Endothelial cell of umbilical vein (primary cell): Measurements from ENCODE around the gene OLAH. TPM values are rescaled to one million over a fixed set of nuclear protein-coding genes. Genes with fewer than 3 reads are reported as not detected.

ENCODE experiments used
- BruUV-seq: library from RNA; stranded (reverse); fragments of 400-500 nt; replicated peaks from 2 replicates; lab custom pipeline; 2021; lab: Mats Ljungman, UMichigan
- CTCF ChIA-PET: fragments of 300-600, 350-600 bp; sonication (Branson Sonifier 250); formaldehyde crosslinking; loops from one replicate; lab custom pipeline; 2021; ENCODE audit warnings: antibody characterized with exemption, inconsistent platforms; lab: Charles Lee
- POLR2A ChIA-PET: fragments of 300-600, 350-600 bp; sonication (Branson Sonifier 250); formaldehyde crosslinking; loops from one replicate; lab custom pipeline; 2021; ENCODE audit warnings: antibody characterized with exemption, inconsistent platforms; lab: Charles Lee
- DNase-seq: peaks from one replicate; pipeline ENCODE4 v3.0.0-alpha.2; 2011; ENCODE audit warnings: low read depth, low spot score
- FAIRE-seq: peaks from 2 replicates; lab custom pipeline; 2011; peaks lifted over from hg19 to GRCh38; lab: Jason Lieb, UNC
- H2AFZ ChIP-seq: 2 replicates; pipeline ENCODE4 v1.6.0; 2012; ENCODE audit warnings: low read depth, low read length, control low read depth, inconsistent platforms
- H3K27ac ChIP-seq: 2 replicates; pipeline ENCODE4 v1.5.1; 2011; ENCODE audit warnings: low read depth, mild to moderate bottlenecking, control low read depth, low read length, moderate library complexity; ENCODE audit not compliant: insufficient read depth
- H3K27me3 ChIP-seq, 2 experiments: 2 replicates each; pipeline versions ENCODE4 v1.6.0 to v1.6.1; 2011; ENCODE audit warnings: low read length in 2 of 2, mixed read lengths in 1 of 2; ENCODE audit not compliant: control insufficient read depth in 2 of 2, insufficient read depth in 2 of 2
- H3K36me3 ChIP-seq, 2 experiments: 2 replicates in 1 of 2; 3 replicates in 1 of 2; pipeline ENCODE4 v1.5.1; 2011; ENCODE audit warnings: low read length in 2 of 2, mild to moderate bottlenecking in 1 of 2, moderate library complexity in 1 of 2; ENCODE audit not compliant: control insufficient read depth in 2 of 2, insufficient read depth in 2 of 2; ENCODE audit errors: extremely low read depth in 1 of 2
- H3K4me1 ChIP-seq: 3 replicates; pipeline ENCODE4 v1.5.1; 2011; ENCODE audit warnings: mild to moderate bottlenecking, low read length; ENCODE audit not compliant: control insufficient read depth, insufficient read depth; ENCODE audit errors: extremely low read depth
- H3K4me2 ChIP-seq: 2 replicates; pipeline ENCODE4 v1.6.1; 2011; ENCODE audit warnings: low read length, control low read depth, mixed read lengths; ENCODE audit not compliant: insufficient read depth
- H3K4me3 ChIP-seq, 3 experiments: fragments of 200-600 bp in 1 of 3; sonication (generic), shearing (Covaris generic) in 1 of 3; replicated peaks in 1 of 3; 2 replicates each; pipeline ENCODE4 v1.5.1; 2011 to 2016; ENCODE audit warnings: control low read depth in 3 of 3, low read length in 3 of 3, mild to moderate bottlenecking in 2 of 3, inconsistent platforms in 1 of 3, low read depth in 1 of 3, moderate library complexity in 1 of 3; ENCODE audit not compliant: insufficient read depth in 1 of 3
- H3K79me2 ChIP-seq: 2 replicates; pipeline ENCODE4 v1.6.0; 2012; ENCODE audit warnings: low read length, inconsistent platforms; ENCODE audit not compliant: control insufficient read depth, insufficient read depth
- H3K9ac ChIP-seq: replicated peaks from 2 replicates; pipeline ENCODE3; 2011; ENCODE audit warnings: low read length, control low read depth; ENCODE audit not compliant: insufficient read depth; ENCODE audit errors: extremely low read depth
- H3K9me1 ChIP-seq: replicated peaks from 3 replicates; pipeline ENCODE4 v1.6.0; 2011; ENCODE audit warnings: mild to moderate bottlenecking, low read length; ENCODE audit not compliant: control insufficient read depth, insufficient read depth; ENCODE audit errors: extremely low read depth
- H3K9me3 ChIP-seq: replicated peaks from 2 replicates; pipeline ENCODE4 v1.5.1; 2012; ENCODE audit warnings: low read length, inconsistent platforms; ENCODE audit not compliant: control insufficient read depth, insufficient read depth
- H4K20me1 ChIP-seq: replicated peaks from 2 replicates; pipeline ENCODE3; 2011; ENCODE audit warnings: mild to moderate bottlenecking, low read length; ENCODE audit not compliant: control insufficient read depth, insufficient read depth; ENCODE audit errors: extremely low read depth
- CTCF ChIP-seq, 2 donors: IDR thresholded peaks; 1 replicate in 1 of 2; 2 replicates in 1 of 2; pipeline ENCODE4 v1.5.1; 2011; ENCODE audit warnings: low read length in 2 of 2, mild to moderate bottlenecking in 2 of 2, moderate library complexity in 2 of 2, control low read depth in 1 of 2, inconsistent platforms in 1 of 2, low read depth in 1 of 2; ENCODE audit not compliant: insufficient read depth in 1 of 2; ENCODE audit errors: extremely low read depth in 1 of 2
- EZH2 ChIP-seq: IDR thresholded peaks from 2 replicates; pipeline ENCODE4 v1.6.1; 2012; ENCODE audit warnings: borderline replicate concordance, low read depth, mild to moderate bottlenecking, moderate library complexity, low read length, inconsistent platforms; ENCODE audit not compliant: severe bottlenecking
- FOS ChIP-seq: IDR thresholded peaks from 2 replicates; pipeline ENCODE4 v1.6.1; 2011; ENCODE audit warnings: mild to moderate bottlenecking, low read length, moderate library complexity, borderline replicate concordance; ENCODE audit not compliant: insufficient read depth
- GATA2 ChIP-seq: IDR thresholded peaks from 2 replicates; pipeline ENCODE4 v1.7.0; 2011; ENCODE audit warnings: low read depth, mild to moderate bottlenecking, moderate library complexity, mixed read lengths, low read length; ENCODE audit not compliant: insufficient read length, insufficient read depth
- JUN ChIP-seq: IDR thresholded peaks from 2 replicates; pipeline ENCODE4 v1.6.1; 2011; ENCODE audit warnings: borderline replicate concordance, low read depth; ENCODE audit not compliant: insufficient read length, insufficient read depth
- MAX ChIP-seq: IDR thresholded peaks from 2 replicates; pipeline ENCODE4 v1.6.1; 2011; ENCODE audit not compliant: insufficient read depth, insufficient read length
- MYC ChIP-seq: IDR thresholded peaks from one replicate; pipeline ENCODE4 v1.6.1; 2011; ENCODE audit warnings: mild to moderate bottlenecking, low read depth, low read length
- POLR2A ChIP-seq: IDR thresholded peaks from 2 replicates; pipeline ENCODE4 v1.6.1; 2012; ENCODE audit warnings: low read depth, mild to moderate bottlenecking, control low read depth, low read length
- POLR2AphosphoS5 ChIP-seq: IDR thresholded peaks from 2 replicates; pipeline ENCODE4 v1.6.1; 2012; ENCODE audit warnings: low read depth, mild to moderate bottlenecking, control low read depth, low read length, moderate library complexity; ENCODE audit not compliant: insufficient read depth
- dilution Hi-C: fragments of 300-500 bp; cut with MboI; formaldehyde crosslinking; loops from one replicate; pipeline ENCODE4 v1.15.0; 2019; ENCODE audit warnings: low sequenced_read_pairs; ENCODE audit not compliant: extremely low pct_ligation_motif_present
- intact Hi-C: fragments of 100-400 bp; cut with micrococcal nuclease; formaldehyde crosslinking; loops from one replicate; pipeline ENCODE4 v1.10.0; 2022
- polyA plus RNA-seq, 4 experiments: library from polyadenylated mRNA; depleted of rRNA in 3 of 4; stranded (reverse) in 3 of 4; unstranded in 1 of 4; fragments of >200 nt; gene quantifications; 2 replicates each; pipeline versions ENCODE4 v1.2.1 to v1.2.3, GENCODE V29; 2011 to 2012; ENCODE audit warnings: missing spikeins in 1 of 4
- total RNA-seq: library from RNA; stranded (reverse); gene quantifications from 2 replicates; pipeline ENCODE4 v1.2.3, GENCODE V29; 2021

Gene OLAH
- total and polyA plus RNA-seq, 2 donors (not counting 3 experiments of a cell fraction or from before 2014, with no cell fraction given), result 0.26 to 0.51 TPM

- Histone ChIP-seq H3K9ac (no peak overlapping the region), H4K20me1 (no peaks in the 10 kb centered on the region), H3K27me3 (no peaks in the 10 kb centered on the region), H2AFZ (no peak overlapping the region), H3K9me3 (no peaks in the 10 kb centered on the region), H3K79me2 (no peaks in the 10 kb centered on the region), H3K9me1 (no peaks in the 10 kb centered on the region), H3K36me3 (no peaks in the 10 kb centered on the region), H3K4me3 (no peak overlapping the region), H3K4me2 (no peak overlapping the region), H3K27ac (no peak overlapping the region), H3K4me1 (peaks cover 15% of the 10 kb centered on the region)
- dilution Hi-C loops, result no loop called here
- ChIA-PET POLR2A (no interaction called here), CTCF (no interaction called here)
- no TSS peak for BruUV-seq
- no peak for TF ChIP-seq MAX
- TF ChIP-seq POLR2AphosphoS5, result no peak
- no peak for TF ChIP-seq JUN
- TF ChIP-seq EZH2, result no peak
- TF ChIP-seq FOS, result no peak
- no peak for TF ChIP-seq MYC
- TF ChIP-seq POLR2A, result no peak
- no peak for TF ChIP-seq GATA2
- no peak for TF ChIP-seq CTCF (IDR thresholded peaks at IDR 0.05; ENCODE audit: extremely low read depth in 1 of 2, insufficient read depth in 1 of 2, low read depth in 1 of 2, low read length in 2 of 2)
- DNase-seq (no peak), FAIRE-seq (no peak)
- intact Hi-C loops, result no loop called here
Observed at GRCh38 chr10:15038416-15038815, 5.3 kb upstream of the OLAH start.
